GM21723 (cell line): Measurements from ENCODE around the gene KCNA10.

Source experiments
- ATAC-seq: cut with Tn5 transposase; IDR thresholded peaks from one replicate; pipeline ENCODE4 v1.9.1; 2021; ENCODE audit warnings: mild to moderate bottlenecking, moderate library complexity; ENCODE audit not compliant: unreplicated experiment

The KCNA10 gene

DNA sequence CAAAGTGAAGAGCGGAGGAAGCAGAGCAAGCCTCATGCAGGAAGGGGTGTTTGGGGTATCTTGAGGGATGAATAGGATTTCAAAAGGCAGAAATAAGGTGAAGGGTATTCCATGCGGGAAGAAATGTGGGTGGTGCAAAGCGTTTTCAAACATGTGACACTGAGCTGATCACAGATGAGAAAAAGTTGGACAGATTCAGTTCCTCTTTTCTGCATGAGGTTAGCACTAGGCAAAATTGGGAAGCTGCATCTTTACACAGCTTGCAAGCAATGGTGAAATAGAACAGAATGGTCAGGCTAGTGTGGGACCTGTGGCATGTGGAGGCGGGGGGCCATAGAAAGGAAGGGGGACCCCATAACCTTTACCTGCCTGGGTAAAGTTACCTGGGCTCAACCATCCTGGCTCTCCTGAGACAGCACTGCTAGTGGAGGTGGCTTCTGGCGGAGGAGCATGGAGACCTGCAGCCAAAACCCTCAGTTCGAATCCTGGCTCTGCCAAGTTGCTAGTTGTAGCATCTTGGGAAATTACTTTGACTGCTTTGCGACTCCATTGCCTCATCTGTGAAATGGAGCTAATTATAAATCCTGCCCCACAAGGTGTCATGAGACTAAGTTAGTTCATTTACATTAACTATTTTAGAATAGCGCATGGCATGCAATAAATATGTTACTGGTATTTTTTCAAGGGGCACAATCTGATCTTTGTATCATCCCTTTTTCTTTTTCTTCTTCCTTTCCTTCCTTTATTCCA, 16.4 kb downstream of the KCNA10 start:
- ATAC-seq = no peak

DNA sequence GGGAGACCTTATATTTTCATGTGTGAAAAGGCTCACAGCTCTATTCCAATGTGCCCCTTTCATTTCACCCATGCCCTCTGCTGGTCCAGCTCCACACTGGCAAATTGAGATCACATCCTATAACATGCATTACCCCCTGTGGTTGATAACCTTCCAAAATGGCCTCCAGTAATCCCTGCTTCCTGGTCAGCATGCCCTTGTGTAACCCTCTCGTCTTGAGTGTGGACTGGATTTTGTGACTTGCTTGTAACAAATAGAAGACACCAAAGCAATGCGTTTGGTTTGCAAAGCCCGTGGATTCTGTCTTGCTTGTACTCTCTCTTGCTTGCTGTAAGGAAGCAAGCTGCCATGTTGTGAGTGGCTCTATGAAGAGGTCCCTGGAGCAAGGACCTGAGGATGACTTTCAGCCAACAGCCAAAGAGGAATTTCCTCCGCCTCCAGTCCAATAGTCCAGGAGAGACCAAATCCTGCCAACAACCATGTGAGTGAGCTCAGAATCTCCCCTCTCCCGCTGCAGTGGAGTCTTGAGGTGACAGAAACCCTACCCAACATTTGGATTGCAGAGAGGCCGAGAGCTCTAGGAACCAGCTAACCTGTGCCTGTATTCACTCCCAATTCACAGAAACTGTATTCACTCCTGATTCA, 17.4 kb downstream of the KCNA10 start:
- ATAC-seq = no peak

DNA sequence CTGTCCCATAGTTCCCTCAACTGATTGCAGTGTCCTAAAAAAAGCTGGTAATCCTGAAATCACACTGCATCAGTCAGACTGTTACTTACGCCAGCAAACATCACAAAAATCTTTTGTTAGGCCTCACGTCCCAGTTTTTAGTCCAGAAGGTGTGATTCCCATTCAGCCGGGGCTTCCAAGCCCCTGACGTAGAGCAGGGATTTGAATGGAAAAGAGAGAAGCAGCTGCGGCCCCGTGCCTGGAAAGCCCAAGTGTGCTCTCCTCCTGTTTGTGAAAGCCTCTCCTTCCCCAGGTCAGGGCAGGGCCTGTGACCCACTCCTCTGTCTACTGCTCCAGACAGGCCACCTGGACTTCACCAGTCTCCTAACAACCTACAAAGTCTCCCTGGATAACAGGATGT, 20.7 kb downstream of the KCNA10 start:
- no peak for ATAC-seq

DNA sequence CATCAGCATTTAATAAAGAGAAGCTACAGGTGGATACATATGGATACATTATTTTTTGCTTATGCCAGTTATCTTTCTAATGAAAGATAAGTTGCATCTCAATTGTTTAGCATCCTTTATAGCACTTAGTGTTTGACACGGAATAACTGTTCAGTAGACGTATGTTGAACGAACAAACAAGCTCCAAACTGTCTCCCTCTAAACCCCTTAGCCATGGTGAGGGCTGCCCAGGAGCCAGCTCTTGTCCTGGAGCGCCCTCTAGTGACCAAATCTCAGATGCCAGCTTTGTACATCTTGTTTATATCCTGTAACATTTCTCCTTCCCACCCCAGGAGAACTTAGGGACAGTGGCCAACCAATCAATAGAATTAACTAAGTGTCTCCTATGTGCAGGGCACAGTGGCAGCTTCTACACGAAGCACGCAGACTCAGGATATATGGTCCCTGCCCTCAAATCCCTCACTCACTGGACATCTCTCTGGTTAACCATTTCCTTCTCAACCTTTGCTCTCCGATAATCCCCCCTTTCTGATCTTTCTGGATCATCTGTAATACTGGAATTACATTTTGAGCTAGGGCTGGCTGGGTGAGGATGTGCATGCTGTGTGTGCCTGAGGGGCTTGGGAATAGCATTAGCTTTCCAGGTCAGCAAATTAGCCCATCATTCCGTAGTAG, 22.9 kb downstream of the KCNA10 start:
- peak; percentile 70 for ATAC-seq

DNA sequence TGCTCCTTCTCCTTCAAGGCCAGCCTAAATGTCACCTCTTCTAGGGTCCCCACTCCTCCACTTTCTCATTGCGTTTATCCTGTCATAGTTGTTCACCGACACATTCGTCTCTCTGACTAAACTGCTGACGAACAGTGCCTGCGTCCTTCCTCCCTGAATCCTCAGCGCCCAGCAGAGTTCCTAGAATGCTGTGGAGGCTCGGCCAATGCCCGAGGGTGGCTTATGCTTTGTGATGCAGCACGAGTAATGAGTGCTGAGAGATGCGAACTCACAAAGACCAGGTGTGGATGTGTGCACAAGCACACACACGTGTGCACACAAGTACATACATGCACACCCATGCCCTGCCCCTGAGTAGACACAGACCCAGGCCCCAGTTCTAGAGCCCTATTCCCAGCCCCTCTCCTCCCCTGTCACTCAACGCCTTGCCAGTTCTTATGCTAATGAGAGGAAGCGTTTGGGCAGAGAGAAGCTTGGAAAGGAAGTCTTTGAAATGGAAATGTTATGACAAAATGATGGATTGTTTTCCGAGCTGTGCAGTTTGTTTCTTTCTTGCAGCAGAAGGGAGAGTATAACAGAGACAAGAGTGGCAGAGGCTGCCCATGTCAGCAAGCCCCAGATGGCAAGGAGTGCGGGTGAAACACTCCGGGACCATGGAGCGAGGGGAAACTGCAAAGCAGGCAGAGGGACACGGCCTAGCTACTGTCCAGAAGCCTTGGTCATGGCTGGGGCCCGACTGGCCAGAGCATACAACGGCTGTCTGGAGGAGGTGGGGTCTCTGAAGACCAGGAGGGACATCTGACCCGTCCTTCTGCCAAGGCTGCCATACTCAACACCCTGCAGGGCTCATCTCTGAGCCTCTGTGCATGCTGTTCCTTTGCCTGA, 24.2 kb downstream of the KCNA10 start:
- no peak for ATAC-seq

DNA sequence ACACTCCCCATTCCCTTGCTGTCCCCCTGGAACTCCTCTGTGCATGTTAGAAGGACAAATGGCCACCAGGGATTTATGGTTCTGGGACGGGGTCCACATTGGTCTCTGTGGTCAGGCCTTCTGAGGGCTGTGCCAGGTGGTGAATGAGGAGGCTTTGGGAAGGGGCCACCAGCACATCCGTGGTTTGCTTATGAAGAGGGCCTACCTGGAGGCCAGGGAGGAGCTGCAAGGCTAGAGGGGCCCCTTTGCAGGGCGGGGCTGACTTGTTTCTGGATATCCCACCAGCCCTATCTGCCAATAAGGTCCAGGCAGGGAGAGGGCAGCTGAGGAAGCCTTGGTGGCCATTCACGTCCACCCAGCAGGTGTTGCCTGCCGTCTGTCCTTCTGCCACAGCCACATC, 24.9 kb downstream of the KCNA10 start:
- no peak for ATAC-seq

DNA sequence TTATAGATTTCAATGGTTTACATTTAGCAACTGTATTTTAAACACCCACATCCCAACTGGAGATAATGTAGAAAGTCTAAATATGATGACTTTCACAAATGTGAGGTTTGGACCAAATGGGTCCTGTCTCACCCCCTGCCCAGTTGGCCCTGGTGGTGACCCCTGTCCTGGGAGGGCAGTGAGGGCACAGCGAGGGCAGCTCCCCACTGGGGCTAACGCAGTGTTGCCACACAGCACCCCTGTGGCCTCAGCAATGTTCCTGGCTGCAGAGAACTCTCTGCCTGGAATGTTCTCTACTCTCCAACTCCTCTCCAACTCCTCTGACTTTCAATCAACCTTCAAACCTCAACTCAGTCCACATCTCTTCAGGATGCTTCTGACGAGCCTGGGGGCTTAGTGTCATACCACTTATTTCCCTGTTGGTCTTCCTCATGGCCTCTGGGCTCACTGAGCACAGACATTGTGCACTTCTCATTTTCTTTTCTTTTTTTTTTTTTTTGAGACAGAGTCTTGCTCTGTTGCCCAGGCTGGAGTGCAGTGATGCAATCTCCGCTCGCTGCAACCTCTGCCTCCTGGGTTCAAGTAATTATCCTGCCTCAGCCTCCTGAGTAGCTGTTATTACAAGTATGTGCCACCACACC, 25.8 kb downstream of the KCNA10 start:
- ATAC-seq = no peak

DNA sequence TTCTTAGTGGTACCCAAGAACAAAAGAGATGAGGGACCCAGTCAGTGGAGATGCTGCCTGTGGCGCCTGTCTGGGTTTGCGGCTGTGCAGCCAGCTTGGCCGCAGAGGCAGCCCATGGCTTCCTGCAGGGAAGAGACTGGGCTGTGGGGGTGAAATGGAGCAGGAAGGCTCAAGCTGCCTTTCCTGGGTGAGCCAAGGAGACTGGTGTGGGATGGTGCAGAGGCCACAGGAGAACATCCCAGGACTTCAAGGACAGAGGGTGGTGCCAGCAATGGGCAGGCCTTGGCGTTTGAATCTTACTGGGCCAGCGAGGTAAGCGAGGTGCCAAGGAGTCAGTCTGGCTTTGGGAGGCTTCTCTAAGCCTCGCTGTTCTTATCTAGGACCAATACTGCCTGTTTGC, 26.4 kb downstream of the KCNA10 start:
- no peak for ATAC-seq

DNA sequence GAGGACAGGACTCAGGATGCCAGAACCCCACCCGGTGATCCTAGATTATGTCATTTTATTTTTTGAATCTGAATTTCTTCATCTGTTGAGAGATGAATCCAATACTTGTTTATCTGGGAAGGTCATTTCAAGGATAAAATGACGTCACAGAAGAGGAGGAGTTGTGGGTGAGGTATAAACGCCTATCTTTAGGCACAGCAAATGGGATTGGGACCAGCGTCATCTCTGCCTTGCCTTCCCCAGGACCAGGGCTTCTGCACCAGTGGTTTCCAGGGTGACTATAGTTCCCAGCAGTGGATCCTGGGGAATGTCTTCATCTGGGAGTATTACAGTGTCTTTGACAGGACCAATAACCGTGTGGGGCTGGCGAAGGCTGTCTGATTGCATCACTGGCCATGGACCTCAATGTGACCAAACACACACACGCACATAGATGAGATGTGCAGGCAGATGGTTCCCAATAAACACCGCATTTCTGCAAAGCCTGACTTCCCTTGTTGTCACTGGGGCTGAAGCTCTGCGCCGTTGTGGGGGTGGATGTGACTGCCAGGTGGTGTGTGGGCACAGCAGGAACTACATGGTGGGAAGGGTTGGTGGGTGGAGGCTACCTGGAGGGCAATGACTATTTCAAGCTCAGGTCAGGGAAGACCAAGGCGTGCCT, 28.1 kb downstream of the KCNA10 start:
- no peak for ATAC-seq

DNA sequence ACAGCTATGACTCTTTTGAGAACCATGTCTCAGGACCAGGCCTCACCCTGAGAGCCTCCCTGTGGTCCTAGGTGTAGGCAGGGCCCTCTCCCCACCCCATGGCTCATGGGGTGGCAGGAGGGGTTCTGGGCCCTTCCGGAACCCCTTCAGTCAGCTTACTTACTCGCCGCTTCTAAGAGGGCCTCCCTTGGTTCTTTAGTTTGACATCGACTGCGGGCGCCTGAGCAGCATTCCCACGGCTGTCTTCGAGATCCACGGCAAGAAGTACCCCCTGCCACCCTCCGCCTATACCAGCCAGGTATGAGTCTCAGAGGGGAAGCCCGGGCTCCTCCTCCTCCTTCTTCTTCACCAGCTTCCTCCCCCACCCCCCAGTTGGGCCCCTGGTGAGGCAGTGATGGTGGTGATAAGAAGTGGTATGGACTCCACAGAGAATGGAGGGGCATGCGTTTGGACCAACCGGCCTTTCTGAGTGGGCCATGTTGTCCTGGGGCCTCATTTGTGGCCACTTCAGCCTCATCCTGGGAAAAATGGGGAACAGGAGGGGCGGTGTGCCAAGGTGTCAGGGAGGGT, 28.9 kb downstream of the KCNA10 start:
- ATAC-seq = no peak

DNA sequence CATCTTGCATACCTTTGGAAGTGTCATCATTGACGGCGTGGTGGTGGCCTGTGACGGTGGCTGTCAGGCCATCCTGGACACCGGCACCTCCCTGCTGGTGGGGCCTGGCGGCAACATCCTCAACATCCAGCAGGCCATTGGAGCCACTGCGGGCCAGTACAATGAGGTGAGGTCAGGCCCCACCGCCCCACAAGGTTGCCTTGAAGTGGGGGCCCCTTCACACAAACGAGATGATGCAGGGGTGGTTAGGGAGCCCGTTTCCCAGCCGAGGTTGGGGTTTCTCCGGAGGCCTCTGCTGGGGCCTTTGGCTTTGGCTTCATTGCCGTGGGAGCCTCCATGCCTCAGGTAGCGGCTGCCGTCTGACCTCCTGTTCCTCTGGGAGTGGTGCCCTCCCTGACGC, 29.6 kb downstream of the KCNA10 start:
- ATAC-seq = no peak

DNA sequence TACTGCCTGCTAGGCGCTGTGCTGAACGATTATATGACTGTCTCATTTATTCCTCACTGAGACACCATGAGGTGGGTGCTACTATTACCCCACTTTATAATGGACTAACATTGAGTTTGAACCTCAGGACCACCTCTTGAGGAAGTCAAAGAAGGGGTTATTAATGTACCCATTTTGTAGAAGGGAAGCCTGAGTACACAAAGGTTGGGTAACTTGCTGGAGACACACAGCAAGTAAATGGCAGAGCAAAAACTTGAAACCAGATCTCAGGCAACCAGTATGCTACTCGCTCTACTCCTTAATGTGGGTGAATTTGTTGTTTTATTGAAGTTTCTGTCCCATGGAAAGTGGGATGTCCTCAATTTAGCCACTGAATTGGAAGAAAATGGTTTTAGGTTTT, 30.1 kb downstream of the KCNA10 start:
- no peak for ATAC-seq

DNA sequence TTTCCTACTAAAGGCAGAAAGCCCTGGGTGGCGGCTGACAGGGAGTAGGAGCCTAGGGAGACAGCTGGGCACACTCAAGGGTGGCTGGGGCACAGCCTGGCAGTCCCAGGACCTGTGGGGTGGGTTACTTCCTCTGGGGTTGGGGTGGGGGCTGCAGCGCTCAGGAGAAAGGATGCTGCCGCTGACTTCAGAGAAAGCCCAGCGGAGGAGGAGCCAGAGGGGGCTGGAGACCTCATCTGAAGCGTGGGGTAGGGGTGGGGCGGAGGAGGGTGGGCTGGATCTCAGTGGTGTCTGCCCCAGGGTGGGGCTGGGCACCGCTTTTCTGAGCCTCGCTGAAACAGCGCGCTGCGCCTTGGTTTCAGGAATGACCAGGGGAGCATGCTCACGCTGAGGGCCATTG, 30.8 kb downstream of the KCNA10 start:
- no peak for ATAC-seq

DNA sequence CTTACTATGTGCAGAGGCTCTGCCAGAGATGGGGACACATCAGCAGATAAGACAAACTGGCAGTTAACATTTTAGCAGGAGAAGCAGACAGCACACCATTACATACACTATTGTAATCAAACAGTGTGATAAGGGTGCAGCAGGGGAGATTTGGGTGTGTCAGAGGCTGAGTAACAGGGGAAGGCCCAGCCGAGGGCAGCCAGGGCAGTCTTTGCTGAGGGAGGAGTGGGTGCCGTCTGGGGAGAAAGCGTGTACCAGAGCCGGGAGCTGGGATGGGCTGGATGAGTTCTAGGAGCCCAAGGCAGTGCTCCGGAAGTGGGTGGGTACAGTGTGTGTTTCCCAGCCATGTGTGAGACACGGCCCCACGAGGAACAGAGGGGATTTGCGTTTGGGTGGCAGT, 31.2 kb downstream of the KCNA10 start:
- no peak for ATAC-seq

DNA sequence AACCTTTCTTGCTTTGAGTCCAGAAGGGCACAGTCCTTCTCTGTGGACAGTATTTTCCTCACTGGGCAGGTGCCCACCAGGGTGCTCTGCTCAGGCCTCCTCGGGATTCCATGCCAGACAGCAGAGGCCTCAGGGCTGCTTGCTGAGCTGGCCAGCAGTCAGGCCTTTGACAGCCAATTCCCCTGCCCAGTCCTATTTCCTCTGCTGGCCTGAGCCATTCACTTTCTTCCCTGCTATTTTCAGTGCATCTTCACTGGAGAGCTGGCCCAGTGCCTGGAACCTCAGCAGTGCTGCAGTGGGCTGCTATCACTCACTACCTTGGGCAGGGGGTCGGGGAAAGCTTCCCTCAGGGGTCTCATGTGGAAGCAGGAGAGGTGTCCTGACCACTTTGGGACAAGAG, 33.2 kb downstream of the KCNA10 start:
- no peak for ATAC-seq

DNA sequence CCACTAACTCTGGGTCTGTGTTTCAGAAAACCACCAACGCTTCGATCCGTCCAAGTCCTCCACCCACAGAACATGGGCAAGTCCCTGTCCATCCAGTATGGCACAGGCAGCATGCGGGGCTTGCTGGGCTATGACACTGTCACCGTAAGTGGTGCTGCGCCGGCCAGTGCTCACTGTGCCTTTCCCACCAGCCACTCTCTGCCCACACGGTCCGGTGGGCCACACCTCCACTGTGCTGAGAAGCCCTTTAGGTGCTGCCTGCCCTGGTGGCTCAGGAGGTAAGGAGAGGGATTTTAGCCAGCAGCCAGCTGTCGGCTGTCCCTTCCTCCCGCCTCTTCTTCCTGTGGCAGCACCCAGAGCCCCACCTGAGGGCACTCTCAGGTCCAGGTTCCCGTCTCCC, 34.2 kb downstream of the KCNA10 start:
- ATAC-seq = no peak

DNA sequence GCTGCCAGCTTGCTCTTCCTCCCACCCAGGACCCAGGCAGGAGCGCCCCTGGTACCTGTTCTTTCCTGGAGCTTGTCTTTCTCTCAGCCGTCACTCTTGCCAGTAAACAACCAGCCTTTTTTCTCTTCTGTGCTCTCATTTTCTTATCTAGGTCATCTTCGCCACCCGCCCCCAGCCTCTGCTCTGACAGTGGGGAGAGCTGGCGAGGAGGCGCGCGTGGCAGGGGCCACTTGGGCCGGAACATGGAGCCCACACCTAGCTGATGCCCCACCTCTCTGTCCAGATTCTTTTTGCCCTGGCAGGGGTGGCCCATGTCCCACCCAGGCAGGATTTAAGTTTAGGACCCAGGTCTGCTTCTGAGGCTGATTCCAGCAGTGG, 35.7 kb downstream of the KCNA10 start:
- ATAC-seq = no peak

DNA sequence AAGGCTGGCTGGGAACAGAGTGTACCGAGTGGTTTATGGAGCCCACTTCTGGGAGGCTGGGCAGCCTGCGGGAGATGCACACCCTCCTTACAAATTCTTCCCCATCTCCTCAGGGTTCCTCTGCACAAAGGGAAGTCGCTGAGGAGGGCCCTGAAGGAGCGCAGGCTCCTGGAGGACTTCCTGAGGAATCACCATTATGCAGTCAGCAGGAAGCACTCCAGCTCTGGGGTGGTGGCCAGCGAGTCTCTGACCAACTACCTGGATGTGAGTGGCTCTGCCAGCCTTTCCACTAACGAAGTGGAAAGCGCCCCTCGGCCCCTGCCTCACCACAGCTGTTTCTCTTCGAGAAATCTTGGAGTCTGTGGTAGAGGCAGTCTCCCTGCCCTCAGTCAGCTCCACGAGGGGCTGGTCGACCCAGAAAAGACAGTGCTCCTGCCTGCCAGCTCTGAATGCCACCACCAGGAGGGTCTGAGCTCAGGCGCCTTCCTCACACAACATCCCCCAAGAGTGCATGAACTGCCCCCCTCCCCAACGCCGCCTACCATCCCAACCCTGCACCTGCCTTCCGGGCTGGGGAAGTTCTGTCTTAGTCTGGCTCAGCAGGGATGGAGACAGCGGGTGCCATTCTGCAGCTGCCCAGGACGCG, 36.2 kb downstream of the KCNA10 start:
- no peak for ATAC-seq

DNA sequence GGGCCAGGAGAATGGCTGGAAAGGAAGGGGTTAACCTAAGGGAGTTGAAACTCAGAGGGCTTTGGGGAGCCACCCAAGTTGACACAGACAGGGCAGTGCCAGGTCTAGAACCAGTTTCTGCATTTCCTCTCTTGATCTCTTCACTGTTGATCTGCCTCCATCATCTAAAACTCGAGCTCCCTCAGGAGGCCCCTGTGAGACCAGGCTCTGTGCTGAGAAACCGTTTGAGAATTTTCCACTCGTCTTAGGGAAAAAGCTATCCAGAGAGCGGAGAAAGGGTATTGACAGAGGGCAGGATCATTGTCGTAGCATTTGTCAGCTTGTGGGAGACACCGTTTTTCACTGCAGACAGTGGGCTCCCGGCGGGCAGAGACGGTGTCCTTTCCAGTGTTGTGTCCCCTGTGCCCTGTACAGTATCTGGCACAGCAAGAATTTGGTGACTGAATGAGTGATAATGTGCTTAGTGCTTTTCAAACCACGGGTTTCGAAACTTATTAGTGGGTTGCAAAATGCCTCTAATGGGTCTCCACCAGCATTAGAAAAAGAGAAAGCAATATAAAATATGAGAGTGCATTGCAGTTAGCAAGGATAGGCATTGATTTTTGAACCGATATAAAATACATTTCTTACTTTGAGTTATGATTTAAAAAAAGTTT, 36.9 kb downstream of the KCNA10 start:
- ATAC-seq = no peak
